ENCODE measurements around the gene SNW1.

Gene SNW1

GRCh38 chr14:77682158-77682553, 78.8 kb downstream of the SNW1 start:
- Histone ChIP-seq H3K36me3 (ENCODE audit: insufficient read depth, low read length) (peaks cover 4% of the 10 kb centered on the region; the same call in 1 of the 2 replicates), H3K79me2 (ENCODE audit: insufficient read depth, low read length) (no peaks in the 10 kb centered on the region)
- TF ChIP-seq CTCF (conservative IDR thresholded peaks at IDR 0.05; ENCODE audit: low read length) (no peak), EZH2phosphoT487 (IDR thresholded peaks at IDR 0.05; ENCODE audit: borderline replicate concordance) (no peak)

GRCh38 chr14:77681196-77682157, 79.5 kb downstream of the SNW1 start:
- Histone ChIP-seq H3K4me3 (ENCODE audit: low read length, poor library complexity, severe bottlenecking) (no peak overlapping the region), H3K27me3 (ENCODE audit: insufficient read depth, low read length, poor library complexity, severe bottlenecking) (no peaks in the 10 kb centered on the region), H3K79me2 (ENCODE audit: insufficient read depth, low read length) (no peaks in the 10 kb centered on the region), H3K4me2 (ENCODE audit: low read depth, low read length, poor library complexity, severe bottlenecking) (no peak overlapping the region), H3K9me3 (ENCODE audit: insufficient read depth, low read depth, low read length) (no peaks in the 10 kb centered on the region), H3K9ac (ENCODE audit: low read depth, low read length, poor library complexity, severe bottlenecking) (no peak overlapping the region), H3K9me2 (replicated peaks; ENCODE audit: low read depth, low read length) (no peaks in the 10 kb centered on the region), H3K4me1 (ENCODE audit: insufficient read depth, low read length, poor library complexity, severe bottlenecking) (no peaks in the 10 kb centered on the region), H3K36me3 (ENCODE audit: insufficient read depth, low read length) (peaks cover 4% of the 10 kb centered on the region; the same call in 1 of the 2 replicates), H2AFZ (ENCODE audit: low read length) (no peak overlapping the region), H3F3A (ENCODE audit: low read depth) (no peaks in the 10 kb centered on the region), H4K20me1 (ENCODE audit: insufficient read depth, low read length, poor library complexity, severe bottlenecking) (no peaks in the 10 kb centered on the region)
- no peak for TF ChIP-seq CTCF (conservative IDR thresholded peaks at IDR 0.05; ENCODE audit: low read length)
- TF ChIP-seq EZH2phosphoT487 (IDR thresholded peaks at IDR 0.05; ENCODE audit: borderline replicate concordance): no peak

More at GRCh38 chr14:77682158-77682553, 78.8 kb downstream of the SNW1 start:
- H3K4me2 ChIP-seq (ENCODE audit: low read depth, low read length, poor library complexity, severe bottlenecking): no peak overlapping the region
- H3K9me2 ChIP-seq (replicated peaks; ENCODE audit: low read depth, low read length): no peaks in the 10 kb centered on the region
- no peak overlapping the region for H3K9ac ChIP-seq (ENCODE audit: low read depth, low read length, poor library complexity, severe bottlenecking)
- H3K9me3 ChIP-seq (ENCODE audit: insufficient read depth, low read depth, low read length): no peaks in the 10 kb centered on the region
- H4K20me1 ChIP-seq (ENCODE audit: insufficient read depth, low read length, poor library complexity, severe bottlenecking): no peaks in the 10 kb centered on the region
- H2AFZ ChIP-seq (ENCODE audit: low read length): no peak overlapping the region
- H3K4me3 ChIP-seq (ENCODE audit: low read length, poor library complexity, severe bottlenecking): no peak overlapping the region
- no peaks in the 10 kb centered on the region for H3F3A ChIP-seq (ENCODE audit: low read depth)
- no peaks in the 10 kb centered on the region for H3K4me1 ChIP-seq (ENCODE audit: insufficient read depth, low read length, poor library complexity, severe bottlenecking)
- no peaks in the 10 kb centered on the region for H3K27me3 ChIP-seq (ENCODE audit: insufficient read depth, low read length, poor library complexity, severe bottlenecking)

GRCh38 chr14:77674931-77675330, 86.0 kb downstream of the SNW1 start:
- no peaks in the 10 kb centered on the region for H3K9me2 ChIP-seq (replicated peaks; ENCODE audit: low read depth, low read length)
- TF ChIP-seq EZH2phosphoT487 (IDR thresholded peaks at IDR 0.05; ENCODE audit: borderline replicate concordance) (no peak), CTCF (conservative IDR thresholded peaks at IDR 0.05; ENCODE audit: low read length) (no peak)
- no peaks in the 10 kb centered on the region for H3K9me3 ChIP-seq (ENCODE audit: insufficient read depth, low read depth, low read length)
- H4K20me1 ChIP-seq (ENCODE audit: insufficient read depth, low read length, poor library complexity, severe bottlenecking): no peaks in the 10 kb centered on the region
- H3K27me3 ChIP-seq (ENCODE audit: insufficient read depth, low read length, poor library complexity, severe bottlenecking): no peaks in the 10 kb centered on the region
- no peaks in the 10 kb centered on the region for H3K79me2 ChIP-seq (ENCODE audit: insufficient read depth, low read length)
- peaks cover 30% of the 10 kb centered on the region; the same call in 1 of the 2 replicates for H3K36me3 ChIP-seq (ENCODE audit: insufficient read depth, low read length)
- H3K4me1 ChIP-seq (ENCODE audit: insufficient read depth, low read length, poor library complexity, severe bottlenecking): no peaks in the 10 kb centered on the region
- H3K4me2 ChIP-seq (ENCODE audit: low read depth, low read length, poor library complexity, severe bottlenecking): no peak overlapping the region
- no peak overlapping the region for H2AFZ ChIP-seq (ENCODE audit: low read length)
- H3F3A ChIP-seq (ENCODE audit: low read depth): no peaks in the 10 kb centered on the region
- H3K9ac ChIP-seq (ENCODE audit: low read depth, low read length, poor library complexity, severe bottlenecking): no peak overlapping the region
- no peak overlapping the region for H3K4me3 ChIP-seq (ENCODE audit: low read length, poor library complexity, severe bottlenecking)
